HL-60 (cell line): ENCODE results near the gene CCT2.

ENCODE experiments used
- DNase-seq, 2 experiments: peaks; one replicate each; pipeline ENCODE4 v3.0.0-alpha.2; 2010 to 2020; ENCODE audit warnings: low read depth in 1 of 2, low spot score in 1 of 2
- H3K27ac ChIP-seq: fragments of 250-450 bp; sonication (Bioruptor Pico); replicated peaks from 2 replicates; pipeline ENCODE4 v1.5.1; 2020; ENCODE audit warnings: mild to moderate bottlenecking, moderate library complexity
- H3K27me3 ChIP-seq: fragments of 250-450 bp; sonication (Bioruptor Pico); 2 replicates; pipeline ENCODE4 v1.5.1; 2021; ENCODE audit warnings: mild to moderate bottlenecking, moderate library complexity; ENCODE audit not compliant: insufficient read depth, poor library complexity, severe bottlenecking
- H3K4me3 ChIP-seq: replicated peaks from 2 replicates; pipeline ENCODE4 v1.5.1; 2011; ENCODE audit warnings: mild to moderate bottlenecking, control low read depth, low read length; ENCODE audit not compliant: insufficient read depth
- GABPA ChIP-seq: IDR thresholded peaks from 2 replicates; pipeline ENCODE4 v1.6.1; 2012; ENCODE audit warnings: low read depth
- POLR2AphosphoS5 ChIP-seq: IDR thresholded peaks from 2 replicates; pipeline ENCODE4 v1.6.1; 2012; ENCODE audit warnings: low read depth
- SPI1 ChIP-seq: IDR thresholded peaks from 2 replicates; pipeline ENCODE4 v1.6.1; 2012; ENCODE audit warnings: low read depth, mild to moderate bottlenecking, borderline replicate concordance
- TF ChIP-seq, protein P1 (sequence below): IDR thresholded peaks from one replicate; pipeline ENCODE4 v1.5.1; 2011; ENCODE audit warnings: low read length, control low read depth, inconsistent platforms; ENCODE audit not compliant: insufficient read depth
- TF ChIP-seq, protein P2 (sequence below): IDR thresholded peaks from 2 replicates; pipeline ENCODE4 v1.6.1; 2012; ENCODE audit warnings: low read depth; ENCODE audit not compliant: insufficient replicate concordance

CCT2 gene

DNA sequence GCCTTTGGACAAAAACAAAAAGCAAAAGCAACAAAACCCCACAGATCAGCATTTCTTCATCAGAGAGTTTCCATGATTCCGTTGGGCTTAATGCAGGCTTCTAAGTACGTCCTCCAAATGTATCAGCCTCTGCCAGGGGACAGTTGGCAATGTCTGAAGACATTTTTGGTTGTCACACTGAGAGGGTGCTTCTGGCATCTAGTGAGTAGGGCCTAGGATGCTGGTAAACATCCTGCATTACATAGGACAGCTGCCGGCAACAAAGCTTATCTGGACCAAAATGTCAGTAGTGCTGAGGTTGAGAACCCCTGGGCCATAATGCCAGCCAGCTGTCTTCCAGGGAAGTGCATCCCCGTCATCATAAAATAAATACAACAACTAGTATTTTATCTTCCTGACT, 34.8 kb downstream of the CCT2 start:
- H3K4me3 ChIP-seq, result no peak overlapping the region
- no peaks in the 10 kb centered on the region for H3K27me3 ChIP-seq
- no peak for DNase-seq
- no peak for TF ChIP-seq SPI1
- TF ChIP-seq, protein P1, sequence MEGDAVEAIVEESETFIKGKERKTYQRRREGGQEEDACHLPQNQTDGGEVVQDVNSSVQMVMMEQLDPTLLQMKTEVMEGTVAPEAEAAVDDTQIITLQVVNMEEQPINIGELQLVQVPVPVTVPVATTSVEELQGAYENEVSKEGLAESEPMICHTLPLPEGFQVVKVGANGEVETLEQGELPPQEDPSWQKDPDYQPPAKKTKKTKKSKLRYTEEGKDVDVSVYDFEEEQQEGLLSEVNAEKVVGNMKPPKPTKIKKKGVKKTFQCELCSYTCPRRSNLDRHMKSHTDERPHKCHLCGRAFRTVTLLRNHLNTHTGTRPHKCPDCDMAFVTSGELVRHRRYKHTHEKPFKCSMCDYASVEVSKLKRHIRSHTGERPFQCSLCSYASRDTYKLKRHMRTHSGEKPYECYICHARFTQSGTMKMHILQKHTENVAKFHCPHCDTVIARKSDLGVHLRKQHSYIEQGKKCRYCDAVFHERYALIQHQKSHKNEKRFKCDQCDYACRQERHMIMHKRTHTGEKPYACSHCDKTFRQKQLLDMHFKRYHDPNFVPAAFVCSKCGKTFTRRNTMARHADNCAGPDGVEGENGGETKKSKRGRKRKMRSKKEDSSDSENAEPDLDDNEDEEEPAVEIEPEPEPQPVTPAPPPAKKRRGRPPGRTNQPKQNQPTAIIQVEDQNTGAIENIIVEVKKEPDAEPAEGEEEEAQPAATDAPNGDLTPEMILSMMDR, result no peak
- no peak for TF ChIP-seq GABPA
- TF ChIP-seq, protein P2, sequence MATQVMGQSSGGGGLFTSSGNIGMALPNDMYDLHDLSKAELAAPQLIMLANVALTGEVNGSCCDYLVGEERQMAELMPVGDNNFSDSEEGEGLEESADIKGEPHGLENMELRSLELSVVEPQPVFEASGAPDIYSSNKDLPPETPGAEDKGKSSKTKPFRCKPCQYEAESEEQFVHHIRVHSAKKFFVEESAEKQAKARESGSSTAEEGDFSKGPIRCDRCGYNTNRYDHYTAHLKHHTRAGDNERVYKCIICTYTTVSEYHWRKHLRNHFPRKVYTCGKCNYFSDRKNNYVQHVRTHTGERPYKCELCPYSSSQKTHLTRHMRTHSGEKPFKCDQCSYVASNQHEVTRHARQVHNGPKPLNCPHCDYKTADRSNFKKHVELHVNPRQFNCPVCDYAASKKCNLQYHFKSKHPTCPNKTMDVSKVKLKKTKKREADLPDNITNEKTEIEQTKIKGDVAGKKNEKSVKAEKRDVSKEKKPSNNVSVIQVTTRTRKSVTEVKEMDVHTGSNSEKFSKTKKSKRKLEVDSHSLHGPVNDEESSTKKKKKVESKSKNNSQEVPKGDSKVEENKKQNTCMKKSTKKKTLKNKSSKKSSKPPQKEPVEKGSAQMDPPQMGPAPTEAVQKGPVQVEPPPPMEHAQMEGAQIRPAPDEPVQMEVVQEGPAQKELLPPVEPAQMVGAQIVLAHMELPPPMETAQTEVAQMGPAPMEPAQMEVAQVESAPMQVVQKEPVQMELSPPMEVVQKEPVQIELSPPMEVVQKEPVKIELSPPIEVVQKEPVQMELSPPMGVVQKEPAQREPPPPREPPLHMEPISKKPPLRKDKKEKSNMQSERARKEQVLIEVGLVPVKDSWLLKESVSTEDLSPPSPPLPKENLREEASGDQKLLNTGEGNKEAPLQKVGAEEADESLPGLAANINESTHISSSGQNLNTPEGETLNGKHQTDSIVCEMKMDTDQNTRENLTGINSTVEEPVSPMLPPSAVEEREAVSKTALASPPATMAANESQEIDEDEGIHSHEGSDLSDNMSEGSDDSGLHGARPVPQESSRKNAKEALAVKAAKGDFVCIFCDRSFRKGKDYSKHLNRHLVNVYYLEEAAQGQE, result no peak
- TF ChIP-seq POLR2AphosphoS5, result no peak
- H3K27ac ChIP-seq, result no peak overlapping the region

DNA sequence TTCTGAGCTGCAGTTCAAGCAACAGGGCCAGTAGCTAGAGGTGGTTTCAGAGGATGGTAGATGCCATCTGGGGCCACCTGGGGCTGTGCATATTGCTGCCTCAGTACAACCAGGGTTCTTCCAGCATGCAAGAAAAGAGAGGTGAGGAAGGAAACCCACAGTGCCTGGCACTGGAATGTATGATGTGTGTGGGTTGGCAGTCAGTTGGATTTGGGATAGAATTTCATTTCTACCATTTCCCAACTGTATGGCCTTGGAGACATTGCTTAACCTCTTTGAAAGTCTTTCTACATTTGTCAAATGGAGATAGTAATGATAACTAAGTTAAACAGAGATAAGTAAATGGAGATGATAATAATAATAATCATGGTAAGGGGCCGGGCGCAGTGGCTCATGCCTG, 35.7 kb downstream of the CCT2 start:
- no peak for TF ChIP-seq POLR2AphosphoS5
- TF ChIP-seq, protein P2, result no peak
- no peak for TF ChIP-seq GABPA
- TF ChIP-seq, protein P1, result no peak
- TF ChIP-seq SPI1, result no peak
- Histone ChIP-seq H3K27me3 (no peaks in the 10 kb centered on the region), H3K4me3 (no peak overlapping the region), H3K27ac (no peak overlapping the region)
- DNase-seq, result no peak

DNA sequence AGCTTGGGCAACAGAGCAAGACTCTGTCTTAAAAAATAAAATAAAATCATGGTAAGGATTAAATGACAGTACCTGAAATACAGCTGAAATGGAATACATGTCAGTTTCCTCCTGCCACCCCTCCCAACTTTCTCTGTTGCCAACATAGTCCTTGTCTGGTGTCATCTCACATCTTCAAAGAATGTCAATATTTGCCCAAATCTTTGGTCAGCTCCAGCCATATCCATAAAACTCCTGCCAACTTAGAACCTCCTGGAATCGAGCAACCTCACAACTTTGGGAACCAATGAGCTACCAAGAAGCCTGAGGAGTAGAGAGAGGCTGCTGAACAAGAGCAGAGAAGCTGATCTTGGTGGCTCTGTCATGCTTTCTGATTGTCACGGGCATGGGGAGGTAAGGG, 36.3 kb downstream of the CCT2 start:
- Histone ChIP-seq H3K4me3 (no peak overlapping the region), H3K27ac (no peak overlapping the region), H3K27me3 (no peaks in the 10 kb centered on the region)
- TF ChIP-seq GABPA (no peak), POLR2AphosphoS5 (no peak), SPI1 (no peak)
- TF ChIP-seq, protein P1, result no peak
- TF ChIP-seq, protein P2, result no peak
- no peak for DNase-seq
